Breast epithelium (tissue), 4 donors: Measurements from ENCODE around the gene MAP3K5. TPM values are rescaled to one million over a fixed set of nuclear protein-coding genes. Genes with fewer than 3 reads are reported as not detected.

Source experiments
- DNase-seq, 2 donors: peaks; one replicate each; pipeline ENCODE4 v3.0.0-alpha.2; 2019; ENCODE audit warnings: low spot score in 2 of 2
- H3K27ac ChIP-seq, 2 donors: fragments of 200-600 bp; sonication (generic) in 1 of 2; one replicate each; pipeline ENCODE4 v1.5.1; 2016 to 2019; ENCODE audit warnings: mild to moderate bottlenecking in 1 of 2
- H3K27me3 ChIP-seq, 2 donors: fragments of 200-600 bp; sonication (generic) in 1 of 2; one replicate each; pipeline versions ENCODE4 v1.5.1 to v1.6.0; 2017 to 2019; ENCODE audit warnings: control low read depth in 1 of 2, mild to moderate bottlenecking in 1 of 2
- H3K36me3 ChIP-seq: fragments of 200-600 bp; one replicate; pipeline ENCODE4 v1.5.1; 2019
- H3K4me1 ChIP-seq, 2 donors: fragments of 200-600 bp; sonication (generic); one replicate each; pipeline ENCODE4 v1.5.1; 2016 to 2019; ENCODE audit warnings: control low read depth in 1 of 2
- H3K4me3 ChIP-seq, 3 donors: fragments of 200-600 bp; sonication (generic); 1 replicate in 2 of 3; 2 replicates in 1 of 3; pipeline ENCODE4 v1.5.1; 2016 to 2019; ENCODE audit warnings: mild to moderate bottlenecking in 3 of 3, moderate library complexity in 2 of 3
- H3K9me3 ChIP-seq, 2 donors: fragments of 200-600 bp; sonication (generic) in 1 of 2; one replicate each; pipeline ENCODE4 v1.5.1; 2016 to 2019; ENCODE audit warnings: control low read depth in 1 of 2
- POLR2A ChIP-seq: fragments of 450-650 bp; IDR thresholded peaks from one replicate; pipeline ENCODE4 v1.6.1; 2016; ENCODE audit warnings: antibody characterized with exemption, mild to moderate bottlenecking, moderate library complexity
- POLR2AphosphoS5 ChIP-seq, 3 donors: sonication (generic); formaldehyde crosslinking; IDR thresholded peaks; one replicate each; pipeline ENCODE4 v1.6.1; 2017; ENCODE audit warnings: antibody characterized with exemption in 3 of 3
- intact Hi-C: fragments of 100-400 bp; cut with DNase I; formaldehyde crosslinking; loops from one replicate; pipeline ENCODE4 v1.15.1; 2023; ENCODE audit warnings: low total_unique reads
- total RNA-seq, 3 donors: library from RNA; depleted of rRNA; stranded (reverse); fragments of >200 nt; gene quantifications; one replicate each; pipeline ENCODE4 v1.1.0, GENCODE V29; 2016
- TF ChIP-seq, protein P1 (sequence below), 3 donors: fragments of 450-650 bp; IDR thresholded peaks; one replicate each; pipeline ENCODE4 v1.5.1; 2016 to 2017; ENCODE audit warnings: antibody characterized with exemption in 3 of 3, mild to moderate bottlenecking in 3 of 3, moderate library complexity in 3 of 3

Gene MAP3K5
- total RNA-seq, 3 donors from 2014 or later = 18.6 to 40.0 (median 33.2) TPM

DNA sequence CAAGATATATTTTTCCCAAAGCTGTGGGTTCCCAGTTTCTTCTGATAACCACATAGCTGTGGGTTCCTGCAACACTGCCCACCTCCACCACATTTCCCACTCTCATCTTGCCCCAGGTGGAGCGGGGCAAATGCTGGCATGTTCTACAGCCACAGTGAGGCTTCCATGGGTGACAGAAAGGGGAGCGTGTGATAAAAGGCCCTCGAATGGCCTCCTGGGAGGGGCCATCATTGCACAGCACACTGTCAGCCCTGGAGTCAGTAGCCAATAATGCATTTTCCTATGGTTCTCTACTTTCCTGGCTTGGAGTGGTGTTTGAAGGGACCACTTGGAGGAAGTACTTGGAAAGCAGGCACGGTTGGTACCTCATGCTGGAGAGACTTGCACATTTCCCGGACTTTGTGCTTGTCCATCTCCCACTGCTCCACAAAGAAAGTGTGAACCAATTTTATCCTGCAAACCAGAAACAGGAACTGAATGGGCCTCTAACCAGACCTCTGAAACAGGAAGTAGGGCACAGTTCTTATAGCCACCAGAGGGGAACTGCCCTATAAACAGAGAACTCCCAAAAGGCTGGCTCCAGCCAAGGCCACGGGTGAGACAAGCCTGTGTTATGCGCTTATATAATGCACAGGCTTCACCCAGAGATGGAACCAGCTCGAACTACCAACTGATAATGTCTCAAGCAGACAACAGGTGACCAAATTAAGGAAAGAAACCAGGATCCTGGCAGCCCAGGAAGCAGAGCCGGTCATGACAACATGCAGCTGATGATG, 8.6 kb downstream of the MAP3K5 start:
- Histone ChIP-seq H3K4me3 (no peak overlapping the region), H3K27ac (peak overlapping the region in 1 of 2 donors; percentile 4), H3K36me3 (no peaks in the 10 kb centered on the region), H3K4me1 (peaks cover 0 to 7% of the 10 kb centered on the region in 2 donors), H3K27me3 (no peaks in the 10 kb centered on the region), H3K9me3 (no peaks in the 10 kb centered on the region)
- DNase-seq = no peak
- intact Hi-C loops = no loop called here
- no peak for TF ChIP-seq POLR2A
- TF ChIP-seq POLR2AphosphoS5 (IDR thresholded peaks at IDR 0.05) = no peak
- TF ChIP-seq, protein P1, sequence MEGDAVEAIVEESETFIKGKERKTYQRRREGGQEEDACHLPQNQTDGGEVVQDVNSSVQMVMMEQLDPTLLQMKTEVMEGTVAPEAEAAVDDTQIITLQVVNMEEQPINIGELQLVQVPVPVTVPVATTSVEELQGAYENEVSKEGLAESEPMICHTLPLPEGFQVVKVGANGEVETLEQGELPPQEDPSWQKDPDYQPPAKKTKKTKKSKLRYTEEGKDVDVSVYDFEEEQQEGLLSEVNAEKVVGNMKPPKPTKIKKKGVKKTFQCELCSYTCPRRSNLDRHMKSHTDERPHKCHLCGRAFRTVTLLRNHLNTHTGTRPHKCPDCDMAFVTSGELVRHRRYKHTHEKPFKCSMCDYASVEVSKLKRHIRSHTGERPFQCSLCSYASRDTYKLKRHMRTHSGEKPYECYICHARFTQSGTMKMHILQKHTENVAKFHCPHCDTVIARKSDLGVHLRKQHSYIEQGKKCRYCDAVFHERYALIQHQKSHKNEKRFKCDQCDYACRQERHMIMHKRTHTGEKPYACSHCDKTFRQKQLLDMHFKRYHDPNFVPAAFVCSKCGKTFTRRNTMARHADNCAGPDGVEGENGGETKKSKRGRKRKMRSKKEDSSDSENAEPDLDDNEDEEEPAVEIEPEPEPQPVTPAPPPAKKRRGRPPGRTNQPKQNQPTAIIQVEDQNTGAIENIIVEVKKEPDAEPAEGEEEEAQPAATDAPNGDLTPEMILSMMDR (IDR thresholded peaks at IDR 0.05) = no peak

DNA sequence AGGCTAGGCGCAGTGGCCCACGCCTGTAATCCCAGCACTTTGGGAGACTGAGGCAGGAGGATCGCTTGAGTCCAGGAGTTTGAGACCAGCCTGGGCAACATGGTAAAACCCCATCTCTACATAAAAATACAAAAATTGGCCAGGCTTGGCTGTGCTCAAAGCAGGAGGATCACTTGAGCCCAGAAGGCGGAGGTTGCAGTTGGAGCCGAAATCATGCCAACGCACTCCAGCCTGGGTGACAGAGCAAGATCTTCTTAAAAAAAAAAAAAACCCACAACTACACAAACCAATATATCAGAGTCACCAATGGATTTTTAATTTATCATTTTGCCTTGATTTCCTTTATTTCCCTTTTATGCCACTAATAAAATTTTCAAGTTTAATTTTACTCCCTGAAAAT, 9.3 kb downstream of the MAP3K5 start:
- H3K4me3 ChIP-seq = no peak overlapping the region
- H3K27ac ChIP-seq = peak overlapping the region in 1 of 2 donors; percentile 69
- TF ChIP-seq POLR2AphosphoS5 (IDR thresholded peaks at IDR 0.05) (no peak), POLR2A (no peak)
- TF ChIP-seq, protein P1 (IDR thresholded peaks at IDR 0.05) = no peak
- no peaks in the 10 kb centered on the region for H3K36me3 ChIP-seq
- DNase-seq = no peak
- intact Hi-C loops = no loop called here
- H3K4me1 ChIP-seq = peaks cover 0 to 7% of the 10 kb centered on the region in 2 donors
- no peaks in the 10 kb centered on the region for H3K27me3 ChIP-seq
- no peaks in the 10 kb centered on the region for H3K9me3 ChIP-seq

DNA sequence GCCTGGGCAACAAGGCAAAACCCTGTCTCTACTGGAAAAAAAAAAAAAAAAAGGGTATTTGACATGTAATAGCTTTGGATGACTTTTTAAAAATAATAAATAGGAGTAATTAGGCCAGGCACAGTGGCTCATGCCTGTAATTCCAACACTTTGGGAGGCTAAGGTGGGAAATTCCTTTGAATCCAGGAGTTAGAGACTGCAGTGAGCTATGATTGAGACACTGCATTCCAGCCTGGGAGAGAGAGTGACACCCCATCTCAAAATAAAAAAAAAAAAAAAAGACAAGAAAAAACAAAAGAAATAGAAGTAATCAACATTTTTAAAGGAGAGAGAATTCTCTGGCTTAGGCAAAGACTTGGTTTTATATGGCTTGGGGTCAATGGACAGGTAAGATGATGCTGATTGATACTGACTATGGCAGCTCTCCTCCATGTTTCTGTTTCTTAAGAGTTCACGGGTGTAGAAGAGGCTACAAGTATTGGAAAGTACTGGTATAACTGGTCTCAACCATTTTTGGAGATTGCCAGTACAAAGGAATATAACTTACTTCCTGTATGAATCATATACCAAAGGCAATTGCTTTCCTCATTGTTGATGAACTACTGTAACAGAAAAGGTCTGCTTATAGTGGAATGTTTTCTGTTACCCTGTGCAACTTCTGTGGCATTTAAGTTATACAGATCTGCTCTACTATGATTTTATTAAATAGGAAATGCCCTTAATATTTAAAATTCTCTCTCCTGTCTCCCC, 10.1 kb downstream of the MAP3K5 start:
- no peak for DNase-seq
- Histone ChIP-seq H3K36me3 (no peaks in the 10 kb centered on the region), H3K9me3 (no peaks in the 10 kb centered on the region), H3K4me1 (peaks cover 0 to 7% of the 10 kb centered on the region in 2 donors), H3K27me3 (no peaks in the 10 kb centered on the region), H3K27ac (peak overlapping the region in 1 of 2 donors; percentile 69), H3K4me3 (no peak overlapping the region)
- intact Hi-C loops = no loop called here
- TF ChIP-seq, protein P1 (IDR thresholded peaks at IDR 0.05) = no peak
- no peak for TF ChIP-seq POLR2AphosphoS5 (IDR thresholded peaks at IDR 0.05)
- TF ChIP-seq POLR2A = no peak

DNA sequence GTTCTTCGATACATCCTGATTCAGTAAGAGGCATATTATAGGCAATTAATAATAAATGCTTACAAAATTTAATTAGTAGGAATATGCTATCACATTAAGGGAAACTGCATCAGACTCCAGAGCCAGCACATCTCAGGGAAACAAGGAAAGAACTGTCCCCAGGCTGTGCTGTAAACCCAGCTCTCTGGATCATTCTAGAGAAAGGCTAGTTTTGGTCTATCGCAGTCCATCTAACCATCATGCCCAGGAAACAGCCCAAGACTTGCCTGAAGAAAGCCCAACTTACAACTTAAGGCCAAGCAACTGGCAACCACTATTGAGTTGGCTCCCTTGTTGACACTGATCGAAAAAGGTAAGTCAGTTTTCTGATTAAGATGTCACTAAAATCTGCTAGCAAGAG, 11.3 kb downstream of the MAP3K5 start:
- Histone ChIP-seq H3K4me3 (no peak overlapping the region), H3K27ac (no peak overlapping the region), H3K9me3 (no peaks in the 10 kb centered on the region), H3K4me1 (peaks cover 0 to 7% of the 10 kb centered on the region in 2 donors), H3K27me3 (no peaks in the 10 kb centered on the region), H3K36me3 (no peaks in the 10 kb centered on the region)
- DNase-seq = no peak
- intact Hi-C loops = no loop called here
- TF ChIP-seq POLR2A (no peak), POLR2AphosphoS5 (IDR thresholded peaks at IDR 0.05) (no peak)
- TF ChIP-seq, protein P1 (IDR thresholded peaks at IDR 0.05) = no peak

DNA sequence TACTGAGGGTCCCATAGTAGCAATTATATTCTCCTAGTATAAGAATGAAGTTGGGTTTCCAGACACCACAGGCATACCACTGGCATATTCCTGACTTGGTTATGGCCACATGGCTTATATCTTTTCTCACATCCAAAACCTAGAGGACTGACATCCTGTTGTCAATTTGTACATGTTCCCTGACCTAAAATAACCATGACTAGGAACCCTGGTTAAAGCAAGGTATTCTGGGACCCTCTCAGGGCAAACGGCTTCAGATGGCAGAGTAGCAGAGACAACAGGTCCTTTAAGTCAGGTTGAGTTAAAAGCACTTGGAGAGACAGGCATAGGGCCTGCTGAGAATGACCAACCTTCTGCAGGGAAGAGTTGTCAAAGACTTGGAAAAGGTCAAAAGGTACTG, 12.6 kb downstream of the MAP3K5 start:
- Histone ChIP-seq H3K27ac (no peak overlapping the region), H3K36me3 (no peaks in the 10 kb centered on the region), H3K4me3 (no peak overlapping the region), H3K27me3 (no peaks in the 10 kb centered on the region), H3K9me3 (no peaks in the 10 kb centered on the region), H3K4me1 (peaks cover 0 to 7% of the 10 kb centered on the region in 2 donors)
- intact Hi-C loops = no loop called here
- TF ChIP-seq POLR2A (no peak), POLR2AphosphoS5 (IDR thresholded peaks at IDR 0.05) (no peak)
- TF ChIP-seq, protein P1 (IDR thresholded peaks at IDR 0.05) = no peak
- no peak for DNase-seq
